Stimulated activated CD4-positive, alpha-beta T cell treated with anti-CD3 and anti-CD28 coated beads, Interleukin-15, amount 100 ng/mL, for 48 hours (primary cell): ENCODE measurements around the gene YIF1B.

ENCODE experiments used
- DNase-seq, 2 donors: peaks; one replicate each; pipeline ENCODE4 v3.0.0-alpha.2; 2020; ENCODE audit warnings: low read depth in 2 of 2

Gene YIF1B

GRCh38 chr19:38335949-38336637, 20.3 kb upstream of the YIF1B start:
- peak; percentile 94 to 96 for DNase-seq

GRCh38 chr19:38333245-38333644, 17.5 kb upstream of the YIF1B start:
- no peak for DNase-seq

- no peak for DNase-seq
These were observed 16.0 kb upstream of the YIF1B start for GRCh38 chr19:38331728-38332127.

DNA sequence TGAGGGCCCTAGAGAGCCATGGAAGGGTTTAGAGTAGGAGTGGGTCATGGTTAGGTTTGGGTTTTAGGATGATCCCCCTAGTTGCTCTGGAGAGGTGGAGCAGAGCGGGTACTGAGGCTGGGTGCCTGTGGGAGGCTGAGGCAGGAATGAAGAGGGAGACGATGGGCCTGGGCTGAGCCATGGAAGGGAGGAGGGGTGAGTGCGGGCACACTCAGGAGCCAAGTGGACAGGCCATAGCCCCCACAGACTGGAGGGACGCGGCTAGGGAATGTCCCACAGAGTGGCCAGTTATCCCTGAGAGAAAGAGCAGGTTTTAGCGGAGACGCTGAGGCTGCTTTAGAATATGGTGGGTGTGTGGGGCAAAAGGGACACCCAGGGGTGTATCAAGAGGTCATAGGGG, 13.9 kb upstream of the YIF1B start:
- DNase-seq: no peak

DNA sequence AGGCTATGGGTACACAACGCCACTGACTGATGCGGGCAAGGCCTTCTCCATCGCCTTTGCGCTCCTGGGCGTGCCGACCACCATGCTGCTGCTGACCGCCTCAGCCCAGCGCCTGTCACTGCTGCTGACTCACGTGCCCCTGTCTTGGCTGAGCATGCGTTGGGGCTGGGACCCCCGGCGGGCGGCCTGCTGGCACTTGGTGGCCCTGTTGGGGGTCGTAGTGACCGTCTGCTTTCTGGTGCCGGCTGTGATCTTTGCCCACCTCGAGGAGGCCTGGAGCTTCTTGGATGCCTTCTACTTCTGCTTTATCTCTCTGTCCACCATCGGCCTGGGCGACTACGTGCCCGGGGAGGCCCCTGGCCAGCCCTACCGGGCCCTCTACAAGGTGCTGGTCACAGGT, 10.8 kb upstream of the YIF1B start:
- no peak for DNase-seq

GRCh38 chr19:38324431-38324830, 8.7 kb upstream of the YIF1B start:
- no peak for DNase-seq

DNA sequence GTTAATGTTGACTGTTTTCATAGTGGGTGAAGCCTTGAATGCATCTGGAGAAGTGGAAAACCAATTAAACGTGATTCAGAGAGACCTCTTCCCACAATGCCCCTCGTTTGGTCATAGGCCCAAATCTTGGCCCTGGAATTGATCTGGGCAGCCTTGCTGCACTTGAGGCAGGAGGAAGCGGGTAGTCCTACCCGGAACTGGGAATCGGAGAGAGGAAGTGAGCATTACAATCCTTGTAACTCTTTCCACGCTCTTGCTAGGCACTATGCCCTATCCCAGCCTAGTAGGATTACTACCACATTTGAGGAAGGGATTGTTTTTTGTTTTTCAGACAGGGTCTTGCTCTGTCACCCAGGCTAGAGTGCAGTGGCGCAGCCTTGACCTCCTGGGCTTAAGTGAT, 7.5 kb upstream of the YIF1B start:
- no peak for DNase-seq

GRCh38 chr19:38321646-38322196, 6.0 kb upstream of the YIF1B start:
- DNase-seq: no peak

DNA sequence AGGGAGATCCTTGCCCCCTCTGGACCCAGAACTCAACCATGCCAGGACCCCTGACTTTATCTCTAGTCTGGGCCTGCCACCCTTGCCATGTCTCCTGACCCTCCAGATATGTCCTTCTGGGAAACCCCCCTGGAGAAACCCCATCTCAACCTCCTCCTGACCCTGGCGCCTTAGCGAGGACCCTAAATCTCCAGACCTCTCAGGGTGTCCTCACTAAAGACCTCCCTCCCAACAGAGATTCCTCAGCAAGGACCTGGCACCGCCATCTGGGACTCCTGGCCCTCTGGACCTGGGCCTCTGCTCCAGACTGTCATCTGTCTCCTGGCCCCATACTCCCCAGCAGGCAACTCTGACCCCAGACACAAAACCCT, 5.2 kb upstream of the YIF1B start:
- no peak for DNase-seq

GRCh38 chr19:38319421-38320258, 3.9 kb upstream of the YIF1B start, which contains the start of gene KCNK6:
KCNK6 (plus strand) TSS chr19:38319845; CDS start chr19:38319951, 106 bp downstream.
- peak in 1 of 2 donors; percentile 32 for DNase-seq

- DNase-seq: no peak
These were observed 2.9 kb upstream of the YIF1B start for GRCh38 chr19:38318660-38319059.

DNA sequence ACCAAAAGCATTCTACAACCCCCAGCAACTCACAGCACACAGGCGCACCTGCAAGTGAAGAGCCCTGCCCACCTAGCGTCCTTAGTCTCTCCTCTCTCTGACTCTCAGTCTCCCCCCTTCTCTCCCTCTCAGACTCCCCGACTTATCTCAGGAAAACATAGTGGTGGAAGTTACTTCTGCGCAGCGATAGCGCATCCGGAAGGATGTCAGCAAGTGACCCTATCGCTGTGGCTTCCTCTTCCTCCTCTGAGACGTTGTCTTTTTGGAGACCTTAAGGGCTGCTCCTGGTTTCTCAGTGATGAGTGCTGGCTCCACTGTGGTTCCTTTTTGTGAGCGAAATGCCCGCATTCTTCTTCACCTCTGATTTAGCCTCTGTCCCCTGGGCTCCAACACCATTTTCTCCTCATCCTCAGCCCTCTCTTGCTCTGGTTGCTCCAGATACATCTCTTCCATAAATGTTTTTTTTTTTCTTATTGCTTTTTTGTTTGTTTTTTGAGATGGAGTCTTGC, 1.4 kb upstream of the YIF1B start:
- no peak for DNase-seq

GRCh38 chr19:38316477-38317067, 825 bp upstream of the YIF1B start:
- no peak for DNase-seq

DNA sequence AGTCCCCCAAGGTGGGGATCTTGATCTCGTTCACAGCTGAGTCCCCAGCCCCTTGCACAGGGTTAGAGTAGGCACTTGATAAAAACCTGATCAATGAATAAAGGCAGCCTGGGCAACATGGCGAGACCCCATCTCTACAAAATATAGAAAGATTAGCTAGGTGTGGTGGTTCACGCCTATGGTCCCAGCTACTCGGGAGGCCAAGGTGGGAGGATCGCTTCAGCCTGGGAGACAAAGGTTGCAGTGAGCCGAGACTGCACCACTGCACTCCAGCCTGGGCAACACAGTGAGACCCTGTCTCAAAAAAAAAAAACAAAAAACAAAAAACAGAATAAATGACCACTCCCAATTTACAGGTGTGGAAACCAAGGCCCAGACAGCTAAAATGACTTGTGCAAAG, 4.8 kb downstream of the YIF1B start:
- no peak for DNase-seq

- DNase-seq: no peak
These were observed 5.5 kb downstream of the YIF1B start for GRCh38 chr19:38310279-38310670.

GRCh38 chr19:38309615-38310278, 6.0 kb downstream of the YIF1B start:
- DNase-seq: no peak

- DNase-seq: no peak
These were observed 6.7 kb downstream of the YIF1B start for GRCh38 chr19:38308926-38309614.

- no peak for DNase-seq
These were observed 7.6 kb downstream of the YIF1B start for GRCh38 chr19:38308006-38308766.

DNA sequence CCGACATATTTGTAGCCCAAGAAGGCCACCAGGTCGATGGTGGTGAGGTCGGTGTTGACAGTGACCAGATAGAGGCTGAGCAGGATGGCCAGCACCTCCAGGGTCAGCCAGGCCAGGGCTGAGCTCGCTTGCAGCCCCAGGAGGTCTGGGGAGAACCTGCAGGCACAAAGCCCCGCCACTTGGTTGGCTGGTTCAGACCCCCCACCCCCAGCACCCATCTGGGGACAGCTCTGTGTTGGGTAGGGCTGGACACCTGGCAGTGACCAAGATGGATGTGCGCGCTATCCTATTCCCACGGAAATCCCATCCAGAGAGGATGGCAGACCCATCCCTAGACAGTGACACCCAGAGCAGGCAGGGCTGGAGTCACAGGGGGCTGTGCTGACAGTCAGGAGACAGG, 8.2 kb downstream of the YIF1B start:
- DNase-seq: no peak

- DNase-seq: no peak
These were observed 8.7 kb downstream of the YIF1B start for GRCh38 chr19:38307076-38307475.
